ES-I3 (cell line): ENCODE data around the gene AUTS2.

Experiments used
- H3K36me3 ChIP-seq: 2 replicates; pipeline ENCODE4 v1.6.1; 2013; ENCODE audit warnings: mild to moderate bottlenecking, low read length, control low read depth, moderate library complexity; ENCODE audit not compliant: insufficient read depth
- H3K4me1 ChIP-seq: 2 replicates; pipeline ENCODE4 v1.6.1; 2013; ENCODE audit warnings: mild to moderate bottlenecking, control low read depth, low read length; ENCODE audit not compliant: insufficient read depth
- H3K9ac ChIP-seq: 2 replicates; pipeline ENCODE4 v1.6.1; 2013; ENCODE audit warnings: low read depth, mild to moderate bottlenecking, low read length, moderate library complexity
- H3K9me3 ChIP-seq: 2 replicates; pipeline ENCODE4 v1.6.1; 2013; ENCODE audit warnings: mild to moderate bottlenecking, low read length, moderate library complexity; ENCODE audit not compliant: control insufficient read depth, insufficient read depth

Gene AUTS2

DNA sequence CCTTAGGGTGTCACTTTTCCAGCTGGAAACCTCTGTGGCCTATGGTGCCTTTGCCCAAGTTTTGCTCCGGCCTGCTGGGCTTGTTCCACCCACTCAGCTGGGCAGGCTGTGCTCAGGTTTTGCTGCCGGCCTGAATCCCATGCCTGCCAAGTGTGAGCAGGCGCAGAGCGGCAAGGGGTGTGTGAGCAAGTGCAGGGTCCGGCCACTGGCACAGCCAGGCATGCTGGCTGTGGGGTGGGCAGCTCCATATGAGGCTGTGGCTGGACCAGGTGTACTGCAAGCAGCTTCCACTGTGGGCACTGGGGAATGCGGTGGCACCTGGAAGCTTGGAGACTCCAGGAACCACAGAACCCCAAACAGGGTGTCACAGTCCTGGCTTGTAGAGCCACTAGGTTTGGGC lies 92.1 kb downstream of the AUTS2 start:
- H3K36me3 ChIP-seq, result no peaks in the 10 kb centered on the region
- no peak overlapping the region for H3K9ac ChIP-seq
- no peaks in the 10 kb centered on the region for H3K9me3 ChIP-seq
- H3K4me1 ChIP-seq, result peaks cover 4% of the 10 kb centered on the region; the same call in 1 of the 2 replicates

DNA sequence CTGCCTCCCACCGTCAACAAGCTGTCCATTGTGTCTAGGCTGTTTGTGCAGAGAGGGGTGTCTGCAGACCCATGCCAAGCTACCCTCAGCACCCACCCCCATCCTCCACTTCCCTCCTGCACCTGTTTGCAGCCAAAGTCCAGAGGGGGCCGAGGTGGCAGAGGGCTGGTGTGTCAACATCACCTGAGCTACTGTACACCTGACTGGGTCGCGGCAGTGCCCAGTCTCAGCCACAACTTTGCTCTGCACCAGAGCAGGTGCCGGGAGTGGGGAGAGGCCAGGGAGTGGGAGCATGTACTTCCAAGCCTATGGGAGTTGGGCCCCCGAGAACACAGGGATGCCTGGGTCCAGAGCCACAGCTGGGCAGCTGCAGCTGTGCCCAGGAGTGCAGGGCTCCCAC lies 93.1 kb downstream of the AUTS2 start:
- H3K9me3 ChIP-seq, result no peaks in the 10 kb centered on the region
- H3K4me1 ChIP-seq, result no peaks in the 10 kb centered on the region
- H3K9ac ChIP-seq, result no peak overlapping the region
- H3K36me3 ChIP-seq, result no peaks in the 10 kb centered on the region

DNA sequence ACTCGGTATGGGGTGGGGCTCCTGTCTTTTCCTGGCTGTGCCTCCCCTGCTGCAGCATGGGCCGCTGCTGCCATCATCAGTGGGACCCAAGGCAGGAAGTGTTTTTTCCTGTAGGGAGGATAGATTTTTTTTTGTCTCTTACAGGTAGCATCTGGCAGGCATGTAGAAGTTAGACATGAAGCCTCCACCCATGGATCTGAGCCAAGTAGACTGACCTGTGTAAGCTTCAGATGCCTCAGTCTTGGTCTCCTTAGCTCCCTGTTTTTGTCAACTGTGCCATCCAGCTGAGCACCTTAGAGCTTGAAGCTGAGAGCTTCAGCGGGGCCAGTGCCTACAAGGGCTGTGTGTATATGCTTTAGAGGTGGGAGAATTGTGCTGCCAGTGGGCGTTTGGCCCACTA lies 93.5 kb downstream of the AUTS2 start:
- Histone ChIP-seq H3K4me1 (no peaks in the 10 kb centered on the region), H3K9ac (no peak overlapping the region), H3K9me3 (no peaks in the 10 kb centered on the region)

GRCh38 chr7:69692611-69693010 lies 94.3 kb downstream of the AUTS2 start:
- no peaks in the 10 kb centered on the region for H3K36me3 ChIP-seq
- no peaks in the 10 kb centered on the region for H3K9me3 ChIP-seq
- no peaks in the 10 kb centered on the region for H3K4me1 ChIP-seq
- no peak overlapping the region for H3K9ac ChIP-seq

More for the DNA sequence above, 93.5 kb downstream of the AUTS2 start:
- no peaks in the 10 kb centered on the region for H3K36me3 ChIP-seq

GRCh38 chr7:69693042-69693441 lies 94.8 kb downstream of the AUTS2 start:
- Histone ChIP-seq H3K4me1 (no peaks in the 10 kb centered on the region), H3K9me3 (no peaks in the 10 kb centered on the region), H3K9ac (no peak overlapping the region), H3K36me3 (no peaks in the 10 kb centered on the region)

GRCh38 chr7:69696054-69696591 lies 97.8 kb downstream of the AUTS2 start:
- Histone ChIP-seq H3K9ac (no peak overlapping the region), H3K9me3 (no peaks in the 10 kb centered on the region), H3K4me1 (no peaks in the 10 kb centered on the region), H3K36me3 (no peaks in the 10 kb centered on the region)

GRCh38 chr7:69696686-69697685 lies 98.7 kb downstream of the AUTS2 start:
- no peaks in the 10 kb centered on the region for H3K9me3 ChIP-seq
- no peak overlapping the region for H3K9ac ChIP-seq
- no peaks in the 10 kb centered on the region for H3K4me1 ChIP-seq
- H3K36me3 ChIP-seq, result no peaks in the 10 kb centered on the region

DNA sequence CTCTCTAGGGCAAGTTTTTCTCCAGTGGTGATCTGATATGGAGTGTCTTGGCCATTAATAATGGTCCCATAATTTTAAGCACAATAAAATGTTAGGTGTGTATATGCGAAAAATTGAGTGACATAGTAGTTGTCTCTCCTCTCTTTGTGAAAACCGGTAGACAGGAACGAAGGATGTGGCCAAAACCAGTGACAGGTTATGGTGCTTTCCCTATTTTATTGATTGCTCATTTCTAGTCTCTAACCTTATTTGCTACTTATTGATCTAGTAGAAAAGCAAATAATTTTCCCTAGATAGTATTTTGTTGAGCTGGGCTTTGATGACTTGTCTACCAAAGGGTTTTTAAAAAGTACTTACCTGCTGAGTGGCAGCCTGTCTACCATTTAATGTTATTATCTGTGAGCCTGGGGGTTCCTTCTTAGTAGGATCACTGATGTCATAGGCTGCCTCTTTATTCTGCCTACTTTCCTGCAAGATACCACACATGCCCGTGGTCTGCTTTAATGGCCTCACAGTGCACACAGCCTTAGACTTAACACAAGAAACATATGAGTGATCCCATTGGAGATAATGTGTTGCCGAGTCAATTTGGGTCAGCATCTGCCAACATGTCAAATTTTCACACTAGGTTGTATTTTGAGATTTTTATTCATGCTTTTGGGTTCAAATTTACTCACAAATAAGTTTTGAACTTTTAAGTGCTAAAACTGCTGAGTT lies 100.0 kb downstream of the AUTS2 start:
- Histone ChIP-seq H3K36me3 (no peaks in the 10 kb centered on the region), H3K9ac (no peak overlapping the region), H3K9me3 (no peaks in the 10 kb centered on the region), H3K4me1 (no peaks in the 10 kb centered on the region)

GRCh38 chr7:69699931-69700330 lies 101.7 kb downstream of the AUTS2 start:
- H3K36me3 ChIP-seq, result no peaks in the 10 kb centered on the region
- no peaks in the 10 kb centered on the region for H3K9me3 ChIP-seq
- H3K4me1 ChIP-seq, result no peaks in the 10 kb centered on the region; the same call in 1 of the 2 replicates
- H3K9ac ChIP-seq, result no peak overlapping the region

GRCh38 chr7:69700331-69700730 lies 102.1 kb downstream of the AUTS2 start:
- no peaks in the 10 kb centered on the region; the same call in 1 of the 2 replicates for H3K4me1 ChIP-seq
- no peaks in the 10 kb centered on the region for H3K9me3 ChIP-seq
- no peak overlapping the region for H3K9ac ChIP-seq
- no peaks in the 10 kb centered on the region for H3K36me3 ChIP-seq

DNA sequence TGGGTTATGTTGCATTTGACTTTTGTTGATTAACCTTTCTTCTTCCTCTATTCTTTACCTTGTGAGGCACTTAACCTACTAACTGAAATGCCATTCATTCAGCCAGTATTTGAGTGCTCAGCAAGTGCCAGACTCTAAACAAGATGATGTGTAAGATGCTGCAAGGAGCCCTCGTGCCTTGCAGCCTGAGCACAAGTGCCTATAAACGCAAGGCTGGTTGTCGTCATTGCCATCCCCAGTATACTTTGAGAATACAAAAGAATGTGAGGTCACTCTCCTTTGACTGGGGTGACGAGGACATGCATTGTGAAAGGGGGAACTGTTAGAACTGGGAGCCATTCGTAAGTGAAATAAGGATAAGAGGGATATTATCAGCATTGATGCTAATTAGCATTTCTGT lies 103.0 kb downstream of the AUTS2 start:
- no peak overlapping the region for H3K9ac ChIP-seq
- H3K36me3 ChIP-seq, result no peaks in the 10 kb centered on the region
- no peaks in the 10 kb centered on the region; the same call in 1 of the 2 replicates for H3K4me1 ChIP-seq
- H3K9me3 ChIP-seq, result no peaks in the 10 kb centered on the region

GRCh38 chr7:69702357-69702756 lies 104.1 kb downstream of the AUTS2 start:
- no peak overlapping the region for H3K9ac ChIP-seq
- H3K36me3 ChIP-seq, result no peaks in the 10 kb centered on the region
- H3K4me1 ChIP-seq, result peaks cover 3% of the 10 kb centered on the region; the same call in 1 of the 2 replicates

DNA sequence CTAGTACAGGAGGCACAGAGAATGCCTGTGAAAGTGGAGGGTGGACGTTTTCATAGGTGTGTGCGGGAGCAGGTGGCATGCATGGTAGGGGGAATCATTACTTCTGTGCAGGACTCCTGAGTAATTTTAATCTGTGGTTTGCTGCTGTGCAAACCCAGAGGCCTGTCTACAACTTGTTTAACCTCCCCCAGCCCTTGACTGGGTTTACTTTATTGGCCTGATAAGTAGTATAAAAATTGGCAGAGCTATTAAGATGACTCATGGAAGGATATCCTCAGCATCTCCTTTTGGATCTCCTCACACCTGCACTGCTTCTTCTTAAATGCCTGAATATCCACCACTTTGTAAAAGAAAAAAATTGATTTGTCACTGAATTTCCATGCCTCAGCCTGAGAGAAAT lies 104.8 kb downstream of the AUTS2 start:
- no peaks in the 10 kb centered on the region for H3K36me3 ChIP-seq

More at GRCh38 chr7:69702357-69702756, 104.1 kb downstream of the AUTS2 start:
- no peaks in the 10 kb centered on the region for H3K9me3 ChIP-seq

GRCh38 chr7:69706070-69706469 lies 107.8 kb downstream of the AUTS2 start:
- H3K9me3 ChIP-seq, result no peaks in the 10 kb centered on the region
- no peaks in the 10 kb centered on the region for H3K36me3 ChIP-seq
- no peak overlapping the region for H3K9ac ChIP-seq
- peaks cover 24% of the 10 kb centered on the region for H3K4me1 ChIP-seq

More for the DNA sequence above, 104.8 kb downstream of the AUTS2 start:
- peaks cover 3% of the 10 kb centered on the region; the same call in 1 of the 2 replicates for H3K4me1 ChIP-seq
- no peak overlapping the region for H3K9ac ChIP-seq
- H3K9me3 ChIP-seq, result no peaks in the 10 kb centered on the region
